NT2/D1 (cell line): ENCODE data around the gene RIMS1.

ENCODE experiments used
- SUZ12 ChIP-seq: IDR thresholded peaks from 2 replicates; pipeline ENCODE4 v1.6.1; 2011; ENCODE audit not compliant: insufficient read length, insufficient read depth; ENCODE audit errors: extremely low read depth
- YY1 ChIP-seq: IDR thresholded peaks from 2 replicates; pipeline ENCODE4 v1.6.1; 2011; ENCODE audit not compliant: insufficient read length, insufficient read depth
- ZNF274 ChIP-seq: IDR thresholded peaks from 2 replicates; pipeline ENCODE4 v1.6.1; 2011; ENCODE audit warnings: mild to moderate bottlenecking, low read depth, low read length

GRCh38 chr6:72084992-72085569, 198.7 kb downstream of the RIMS1 start:
- no peak for TF ChIP-seq ZNF274
- no peak for TF ChIP-seq YY1
- TF ChIP-seq SUZ12 = no peak
